IPS DF 4.7 (cell line): ENCODE measurements around the gene RAB5B.
A peak's percentile ranks its signal among the peaks of the same experiment; 100 is the strongest.
"Not testable (repeated sequence)": the region's sequence is repeated elsewhere in the genome, so short reads cannot be mapped to it uniquely, and the experiment has no call there.

Source experiments
- DNase-seq: peaks from one replicate; pipeline ENCODE4 v3.0.0-alpha.2; 2013; ENCODE audit warnings: low spot score; ENCODE audit errors: extremely low read depth

RAB5B gene

DNA sequence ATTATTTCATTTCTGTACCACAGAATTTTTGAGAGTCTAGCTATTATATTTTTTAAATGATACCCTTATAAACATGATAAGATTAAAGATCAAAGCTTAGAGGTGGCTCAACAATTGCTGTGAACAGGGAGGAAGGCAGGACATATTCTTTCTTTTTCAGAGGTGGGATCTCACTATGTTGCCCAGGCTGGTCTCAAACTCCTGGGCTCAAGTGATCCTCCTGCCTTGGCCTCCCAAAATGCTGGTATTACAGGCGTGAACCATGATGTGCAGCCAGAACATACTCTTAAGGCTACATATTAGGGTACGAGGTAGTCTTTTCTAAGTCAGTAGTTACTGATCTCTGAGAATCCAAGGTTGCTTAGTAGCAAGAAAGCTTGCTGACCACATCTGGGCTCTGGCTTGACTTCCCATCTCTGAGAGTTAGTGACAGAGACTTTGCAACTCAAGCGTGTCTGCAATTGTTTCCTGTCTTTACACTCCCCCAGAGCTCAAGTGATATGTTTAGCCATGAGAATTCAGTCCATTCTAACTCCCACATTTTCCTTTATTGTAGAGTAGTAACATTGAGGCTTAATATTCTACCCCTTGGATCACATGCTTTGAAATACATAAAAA lies 8.6 kb downstream of the RAB5B start:
- no peak for DNase-seq

DNA sequence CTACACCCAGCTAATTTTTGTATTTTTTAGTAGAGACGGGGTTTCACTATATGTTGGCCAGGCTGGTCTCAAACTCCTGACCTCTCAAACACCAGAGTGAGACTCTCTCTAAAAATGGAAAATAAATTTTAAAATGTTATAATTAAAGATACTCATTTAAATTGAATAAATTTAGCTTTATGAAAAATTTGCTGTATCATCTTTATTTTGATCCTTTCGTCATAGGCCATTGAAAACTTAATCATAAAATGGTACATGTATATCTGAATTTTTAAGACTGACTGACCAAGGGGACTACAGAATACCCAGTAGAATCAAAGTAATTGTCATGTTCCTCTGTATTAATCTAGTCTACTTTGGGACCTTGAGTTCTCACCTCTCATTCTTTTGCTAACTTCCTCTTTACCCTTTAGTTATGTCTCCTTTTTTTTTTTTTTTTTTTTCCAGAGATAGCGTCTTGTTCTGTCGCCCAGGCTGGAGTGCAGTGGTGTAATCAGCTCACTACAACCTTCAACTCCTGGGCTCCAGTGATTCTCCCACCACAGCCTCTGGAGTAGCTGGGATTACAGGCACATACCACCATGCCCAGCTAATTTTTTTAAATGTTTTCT lies 9.5 kb downstream of the RAB5B start:
- no peak for DNase-seq

DNA sequence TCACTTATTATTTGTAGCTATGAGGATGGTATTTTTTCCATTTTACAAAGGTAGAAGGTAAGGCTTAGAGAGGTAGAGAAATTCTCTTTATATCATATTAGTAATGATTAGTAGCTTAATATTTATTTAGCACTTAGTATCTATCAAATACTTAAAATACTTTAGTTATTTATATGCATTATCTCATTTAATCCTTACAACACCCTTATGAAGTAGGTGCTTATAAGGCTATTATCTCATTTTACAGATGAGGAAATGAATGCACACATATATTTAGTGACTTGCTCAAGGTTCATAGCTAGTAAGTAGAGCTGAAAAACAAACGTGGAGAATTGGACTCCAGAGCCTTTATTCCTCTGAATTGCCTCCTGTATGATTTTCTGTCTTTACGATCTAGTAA lies 11.0 kb downstream of the RAB5B start:
- no peak for DNase-seq

DNA sequence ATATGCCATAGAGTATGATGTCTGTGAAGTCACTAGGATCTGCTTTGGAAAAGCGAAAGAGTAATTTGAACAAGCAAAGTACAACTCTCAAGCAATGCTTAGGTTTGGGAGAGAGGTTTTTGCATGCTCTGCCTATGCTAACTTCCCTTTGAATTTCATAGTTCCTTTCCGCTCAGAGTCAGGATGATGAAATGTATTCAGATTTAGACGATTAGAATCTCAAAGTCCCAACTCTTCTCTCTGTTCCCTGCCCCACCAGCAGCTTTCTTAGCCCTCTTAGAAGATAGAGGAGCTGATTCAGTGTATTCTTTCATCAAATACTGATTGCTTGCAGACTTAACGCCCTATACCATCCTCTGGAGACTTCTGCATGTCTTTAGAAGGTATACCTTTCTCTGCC lies 11.5 kb downstream of the RAB5B start:
- DNase-seq: no peak

DNA sequence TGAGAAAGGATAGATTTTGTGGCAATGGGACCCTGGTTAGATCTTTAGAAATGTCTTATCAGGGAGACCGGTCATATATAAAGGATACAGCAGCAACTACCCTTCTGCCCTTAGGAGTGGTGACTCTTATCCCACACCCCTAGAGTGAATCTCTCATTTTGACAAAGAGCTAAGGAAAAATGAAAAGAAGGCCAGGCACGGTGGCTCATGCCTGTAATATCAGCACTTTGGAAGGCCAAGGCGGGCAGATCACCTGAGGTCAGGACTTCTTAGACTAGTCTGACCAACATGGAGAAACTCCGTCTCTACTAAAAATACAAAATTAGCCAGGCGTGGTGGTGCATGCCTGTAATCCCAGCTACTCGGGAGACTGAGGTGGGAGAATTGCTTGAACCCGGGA lies 12.1 kb downstream of the RAB5B start:
- DNase-seq: not testable (repeated sequence)

DNA sequence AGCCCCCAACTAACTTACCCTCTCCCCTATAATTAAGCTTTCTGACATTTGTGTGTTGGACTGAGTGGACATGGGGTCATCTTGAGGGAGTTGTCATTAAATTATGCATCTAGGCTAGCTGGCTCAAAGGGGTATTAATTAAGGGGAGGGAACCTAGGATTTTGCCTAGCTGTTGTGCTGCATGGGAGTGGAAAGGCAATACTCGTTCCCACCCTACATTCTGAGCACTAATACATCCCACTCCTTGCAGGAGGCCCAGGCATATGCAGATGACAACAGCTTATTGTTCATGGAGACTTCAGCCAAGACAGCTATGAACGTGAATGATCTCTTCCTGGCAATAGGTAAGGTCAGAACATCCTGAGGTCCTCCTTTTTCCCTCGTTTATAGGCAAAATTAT lies 17.2 kb downstream of the RAB5B start:
- no peak for DNase-seq

DNA sequence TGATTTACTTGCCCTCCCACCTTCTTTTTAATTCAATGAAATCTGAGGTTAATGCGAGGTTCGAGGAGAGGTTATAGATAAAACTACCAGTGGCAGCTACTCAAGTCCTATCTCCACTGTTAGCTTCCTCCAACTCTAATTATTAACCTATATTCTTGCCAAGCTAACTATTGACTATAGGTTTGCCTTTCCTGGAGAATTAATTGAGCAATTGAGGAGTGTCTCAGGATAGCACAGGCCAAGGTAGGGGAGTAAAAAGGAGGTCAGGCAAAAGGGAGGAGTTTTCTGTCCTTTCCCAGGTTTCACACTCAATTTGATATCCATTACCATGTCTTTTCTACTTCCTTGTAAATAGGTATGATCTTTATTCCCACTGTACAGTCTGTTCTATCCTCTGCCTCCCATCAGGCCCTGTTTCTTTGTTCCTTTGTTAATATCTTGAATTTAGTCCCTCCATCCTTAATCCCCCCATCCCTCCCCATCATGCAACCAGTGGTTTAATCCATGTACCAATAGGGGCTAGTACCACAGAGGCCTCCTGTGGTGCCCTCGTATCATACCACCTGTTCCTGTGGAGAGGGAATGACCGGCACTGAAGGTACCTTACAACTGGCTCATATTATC lies 19.5 kb downstream of the RAB5B start:
- no peak for DNase-seq

DNA sequence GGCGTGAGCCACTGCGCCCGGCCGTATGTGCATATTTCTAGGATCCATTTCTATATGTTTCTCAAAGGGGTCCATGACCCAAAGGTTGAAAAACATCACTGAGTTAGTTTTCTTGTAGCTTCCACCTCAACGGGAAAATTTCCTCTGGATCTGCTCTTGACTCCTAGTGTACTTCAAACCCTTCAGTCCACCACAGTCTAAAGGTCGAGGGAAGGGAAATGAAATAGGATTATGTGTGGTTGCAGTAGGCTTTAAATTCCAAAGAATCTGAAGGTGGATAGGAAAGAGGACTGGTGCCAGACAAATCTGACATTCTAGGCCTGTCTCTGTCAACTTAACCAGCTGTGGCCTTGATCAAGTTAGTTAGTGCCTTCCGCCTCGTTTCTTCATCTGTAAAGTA lies 21.5 kb downstream of the RAB5B start:
- no peak for DNase-seq

DNA sequence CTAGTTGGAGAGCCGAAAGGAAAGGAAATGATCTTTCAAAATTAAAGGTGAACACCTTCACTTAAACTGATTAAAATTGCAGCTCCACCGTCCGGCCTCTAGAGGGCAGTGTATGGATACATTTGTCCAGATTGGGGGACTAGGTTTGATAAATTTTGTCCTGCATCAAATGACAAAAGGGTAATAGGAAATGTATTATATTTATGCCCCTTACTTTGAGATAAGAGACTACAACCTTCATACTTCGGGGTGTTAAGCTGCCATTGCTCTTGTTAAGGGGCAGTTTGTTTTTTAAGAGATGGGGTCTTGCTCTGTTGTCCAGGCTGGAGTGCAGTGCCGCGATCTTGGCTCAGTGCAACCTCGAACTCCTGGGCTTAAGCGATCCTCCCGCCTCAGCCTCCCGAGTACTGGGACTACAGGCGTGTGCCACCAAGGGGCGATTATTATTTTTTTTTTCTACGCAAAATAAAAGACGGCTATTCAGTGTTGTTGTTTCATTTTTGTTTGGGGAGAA lies 22.4 kb downstream of the RAB5B start:
- no peak for DNase-seq

DNA sequence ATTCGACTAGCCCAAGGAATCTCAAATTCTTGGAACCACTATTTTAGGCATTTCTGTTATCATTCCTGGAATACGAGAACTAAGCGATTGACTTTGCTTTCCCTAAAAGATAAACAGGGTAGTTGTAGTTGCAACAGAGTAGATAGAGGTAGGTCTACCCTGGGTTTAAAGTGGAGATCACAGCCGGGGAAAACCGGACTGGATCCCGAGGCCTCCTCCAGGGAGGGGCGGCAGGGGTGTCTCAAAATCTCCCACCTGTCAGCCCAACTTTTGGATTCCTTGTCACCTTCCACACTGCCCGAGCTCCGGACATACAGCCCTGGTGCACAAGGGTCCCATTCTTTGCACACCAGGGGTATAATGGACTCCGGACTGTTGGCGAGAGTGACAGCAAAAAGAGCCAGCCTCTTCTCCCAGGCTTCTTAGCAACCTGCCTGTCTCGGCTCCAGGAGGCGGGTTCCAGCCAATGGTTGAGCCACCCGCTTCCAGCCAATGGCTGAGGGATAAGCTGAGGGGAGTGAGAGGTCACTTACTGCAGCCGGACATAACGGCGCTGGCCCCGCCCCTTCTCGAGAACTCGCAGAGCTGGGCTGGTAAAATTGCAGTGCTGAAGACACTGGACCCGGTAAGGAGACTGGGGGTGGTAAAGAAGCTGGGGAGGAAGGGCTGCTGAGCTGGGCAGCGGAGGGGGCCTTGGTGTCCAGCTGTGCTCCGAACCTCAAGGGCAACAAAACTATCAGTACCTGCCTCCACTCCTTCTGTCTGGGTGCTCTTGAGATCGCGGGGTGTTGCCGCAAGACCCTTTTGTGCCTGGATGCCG lies 23.0 kb downstream of the RAB5B start, which contains the start of gene SUOX:
Gene SUOX, plus strand, starts transcription at position 562 of the 820 bp plus-strand sequence. CDS start 4,946 bp downstream, outside the sequence.
- DNase-seq: peak; percentile 95

DNA sequence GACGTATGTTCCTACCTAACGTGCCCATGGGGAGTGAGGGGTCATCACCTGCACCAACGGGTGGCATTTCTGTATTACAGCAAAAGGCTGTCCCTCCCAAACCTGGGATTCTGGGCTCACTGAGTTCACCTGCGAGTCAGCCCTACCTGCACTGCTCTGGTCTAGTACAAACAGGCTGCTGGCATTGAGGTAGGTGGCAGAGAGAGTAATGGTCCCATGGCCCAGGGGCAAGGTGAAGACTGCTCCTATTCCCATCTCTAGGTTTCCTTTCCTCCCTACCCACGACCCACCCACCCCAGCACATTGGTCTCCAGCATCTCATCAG lies 23.6 kb downstream of the RAB5B start:
- no peak for DNase-seq

DNA sequence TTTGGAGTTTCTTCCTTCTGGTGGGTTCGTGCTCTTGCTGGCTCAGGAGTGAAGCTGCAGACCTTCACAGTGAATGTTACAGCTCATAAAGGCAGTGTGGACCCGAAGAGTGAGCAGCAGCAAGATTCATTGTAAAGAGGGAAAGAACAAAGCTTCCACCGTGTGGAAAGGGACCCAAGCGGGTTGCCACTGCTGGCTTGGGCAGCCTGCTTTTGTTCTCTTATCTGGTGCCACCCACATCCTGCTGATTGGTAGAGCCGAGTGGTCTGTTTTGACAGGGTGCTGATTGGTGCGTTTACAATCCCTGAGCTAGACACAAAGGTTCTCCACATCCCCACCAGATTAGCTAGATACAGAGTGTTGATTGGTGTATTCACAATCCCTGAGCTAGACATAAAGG lies 25.6 kb downstream of the RAB5B start:
- DNase-seq: not testable (repeated sequence)

DNA sequence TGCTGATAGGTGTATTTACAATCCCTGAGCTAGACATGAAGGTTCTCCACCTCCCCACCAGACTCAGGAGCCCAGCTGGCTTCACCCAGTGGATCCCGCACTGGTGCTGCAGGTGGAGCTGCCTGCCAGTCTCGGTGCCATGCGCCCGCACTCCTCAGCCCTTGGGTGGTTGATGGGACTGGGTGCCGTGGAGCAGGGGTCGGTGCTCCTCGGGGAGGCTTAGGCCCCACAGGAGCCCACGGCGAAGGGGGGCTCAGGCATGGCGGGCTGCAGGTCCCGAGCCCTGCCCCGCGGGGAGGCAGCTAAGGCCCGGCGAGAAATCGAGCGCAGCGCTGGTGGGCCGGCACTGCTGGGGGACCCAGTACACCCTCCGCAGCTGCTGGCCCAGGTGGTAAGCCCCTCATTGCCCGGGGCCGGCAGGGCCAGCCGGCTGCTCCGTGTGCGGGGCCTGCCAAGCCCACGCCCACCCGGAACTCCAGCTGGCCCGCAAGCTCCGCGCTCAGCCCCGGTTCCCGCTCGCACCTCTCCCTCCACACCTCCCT lies 26.2 kb downstream of the RAB5B start:
- DNase-seq: not testable (repeated sequence)

DNA sequence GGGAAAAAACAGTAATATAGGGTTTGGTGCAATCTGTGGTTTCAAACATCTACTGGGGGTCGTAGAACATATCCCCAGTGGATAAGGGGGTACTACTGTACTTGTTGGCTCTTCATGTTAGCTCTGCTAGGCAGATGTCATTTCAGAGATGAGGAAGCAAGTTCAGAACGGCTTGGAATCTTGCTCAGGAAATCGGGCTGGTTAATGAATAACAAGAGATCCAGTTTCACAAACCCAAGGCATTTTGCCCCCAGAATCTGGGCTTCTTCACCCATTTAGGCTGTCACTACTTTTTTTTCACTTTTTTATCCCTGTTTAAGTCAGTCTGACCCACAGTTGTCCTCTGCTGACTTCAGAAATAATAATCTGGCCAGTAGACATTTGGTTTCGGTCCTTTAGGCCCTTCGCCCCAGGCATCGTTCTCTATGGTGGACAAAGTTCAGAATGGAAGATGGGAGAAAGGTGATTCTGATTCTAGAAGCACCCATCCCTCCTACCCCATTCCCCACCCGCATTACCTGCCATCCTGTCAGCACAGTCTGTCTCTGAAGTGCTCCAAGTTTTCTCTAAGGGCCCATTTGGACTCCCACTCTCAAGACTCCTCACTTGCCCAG lies 27.7 kb downstream of the RAB5B start:
- DNase-seq: no peak

DNA sequence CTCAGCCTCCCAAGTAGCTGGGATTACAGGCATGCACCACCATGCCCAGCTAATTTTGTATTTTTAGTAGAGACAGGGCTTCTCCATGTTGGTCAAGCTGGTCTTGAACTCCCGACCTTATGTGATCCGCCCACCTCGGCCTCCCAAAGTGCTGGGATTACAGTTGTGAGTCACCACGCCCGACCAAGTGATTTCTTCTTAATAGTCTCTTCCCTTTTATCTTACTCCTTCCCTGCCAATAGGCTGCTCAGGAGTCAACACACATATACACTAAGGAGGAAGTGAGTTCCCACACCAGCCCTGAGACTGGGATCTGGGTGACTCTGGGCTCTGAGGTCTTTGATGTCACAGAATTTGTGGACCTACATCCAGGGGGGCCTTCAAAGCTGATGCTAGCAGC lies 29.5 kb downstream of the RAB5B start:
- DNase-seq: not testable (repeated sequence)

DNA sequence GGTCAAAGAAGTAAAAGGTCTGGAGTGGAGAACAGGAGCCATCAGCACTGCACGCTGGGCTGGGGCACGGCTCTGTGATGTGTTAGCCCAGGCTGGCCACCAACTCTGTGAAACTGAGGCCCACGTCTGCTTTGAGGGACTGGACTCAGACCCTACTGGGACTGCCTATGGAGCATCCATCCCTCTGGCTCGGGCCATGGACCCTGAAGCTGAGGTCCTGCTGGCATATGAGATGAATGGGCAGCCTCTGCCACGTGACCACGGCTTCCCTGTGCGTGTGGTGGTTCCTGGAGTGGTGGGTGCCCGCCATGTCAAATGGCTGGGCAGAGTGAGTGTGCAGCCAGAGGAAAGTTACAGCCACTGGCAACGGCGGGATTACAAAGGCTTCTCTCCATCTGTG lies 30.3 kb downstream of the RAB5B start:
- DNase-seq: no peak

DNA sequence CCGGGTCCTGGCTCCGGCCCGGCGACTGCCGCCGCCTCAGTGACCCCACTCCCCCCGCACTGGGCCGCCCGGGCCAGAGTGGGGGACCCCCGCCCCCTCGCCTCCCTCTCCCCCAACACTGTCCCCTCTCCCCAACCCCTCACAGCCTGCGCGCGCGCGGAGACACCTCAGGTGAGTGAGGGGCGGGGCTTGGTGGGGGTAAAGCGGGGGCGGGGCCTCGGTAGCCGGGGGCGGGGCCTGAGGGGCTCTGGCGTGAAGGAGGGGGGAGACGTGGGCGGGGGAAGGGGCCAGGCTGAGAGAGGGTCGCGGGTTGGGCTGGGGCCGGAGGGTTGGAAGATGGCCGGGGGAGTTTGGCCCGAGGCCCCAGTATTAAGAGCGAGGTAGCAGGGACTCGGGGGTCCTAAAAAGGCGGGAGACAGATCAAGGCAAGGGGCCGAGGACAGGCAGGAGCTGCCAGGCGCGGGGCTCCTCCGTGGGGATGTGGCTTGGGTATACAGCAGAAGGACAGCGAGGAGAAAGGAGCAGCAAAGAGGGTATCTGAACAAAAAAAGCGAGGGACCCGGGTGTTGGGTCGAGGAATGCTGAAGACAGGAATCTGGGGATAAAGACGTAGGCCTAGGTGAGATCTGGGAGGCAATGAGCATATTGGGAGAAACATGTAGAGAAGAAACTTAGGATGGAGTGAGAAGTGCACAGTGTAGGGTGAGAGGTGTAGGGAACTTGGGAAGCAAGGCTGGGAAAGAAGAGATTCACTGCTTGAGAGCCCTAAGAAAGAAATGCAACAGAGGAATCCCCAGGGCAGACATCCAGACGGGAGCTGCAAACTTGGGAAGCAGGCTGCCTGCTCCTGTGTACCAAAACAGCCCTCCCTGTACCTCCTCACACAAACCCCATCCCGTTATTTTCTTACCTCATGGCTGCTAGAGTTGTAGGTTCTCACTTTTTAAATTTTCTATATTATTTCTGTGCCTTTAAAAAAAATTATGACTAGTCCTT lies 34.0 kb downstream of the RAB5B start:
- no peak for DNase-seq

DNA sequence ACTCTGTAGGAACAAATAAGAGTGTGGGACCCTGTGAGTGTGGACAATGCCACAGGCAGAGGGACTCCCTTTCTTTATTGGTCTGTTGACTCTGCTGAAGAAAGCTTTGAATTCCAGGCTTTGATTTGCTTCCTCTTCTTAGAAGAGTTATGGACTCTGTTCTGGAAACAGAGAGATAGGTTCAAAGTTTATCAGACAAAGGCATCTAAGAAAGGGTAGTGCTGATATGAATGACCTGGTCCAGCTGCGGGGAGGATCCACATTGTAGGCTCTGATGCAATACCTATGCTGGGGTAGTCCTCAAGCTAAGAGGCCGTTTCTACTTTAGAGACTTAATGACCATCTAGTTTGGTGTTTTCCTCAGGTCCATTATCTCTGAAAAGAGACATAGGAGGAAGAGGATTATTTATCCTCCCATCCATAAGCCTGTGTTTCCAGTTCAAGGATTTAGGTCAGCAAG lies 36.3 kb downstream of the RAB5B start:
- DNase-seq: no peak

DNA sequence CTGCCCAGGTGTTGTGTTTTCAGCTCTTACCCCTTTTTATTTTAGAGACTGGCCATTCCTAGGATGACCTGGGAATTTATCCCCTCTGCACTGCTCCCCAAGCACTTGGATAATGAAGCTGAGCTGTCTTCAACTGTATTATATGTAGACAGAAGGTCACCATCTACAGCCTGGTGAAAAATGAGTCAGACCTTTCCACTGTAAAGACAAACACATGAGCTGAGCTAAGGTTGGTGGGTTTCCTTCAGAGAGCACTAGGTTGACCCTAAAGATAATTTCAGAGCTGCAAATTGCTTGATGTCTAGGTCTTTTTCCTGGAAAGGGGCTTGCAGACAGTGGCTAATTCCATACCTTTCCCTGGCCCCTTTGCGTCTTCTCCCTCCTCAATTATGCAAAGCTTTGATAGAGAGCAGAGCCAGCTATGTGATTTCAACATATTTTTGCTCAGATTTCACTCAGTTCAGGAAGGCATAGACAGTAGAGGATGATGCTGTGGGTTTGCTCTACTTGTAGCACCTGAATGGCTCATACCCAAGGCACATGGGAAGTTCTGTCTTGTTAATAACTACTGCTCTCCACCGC lies 37.7 kb downstream of the RAB5B start:
- DNase-seq: no peak

DNA sequence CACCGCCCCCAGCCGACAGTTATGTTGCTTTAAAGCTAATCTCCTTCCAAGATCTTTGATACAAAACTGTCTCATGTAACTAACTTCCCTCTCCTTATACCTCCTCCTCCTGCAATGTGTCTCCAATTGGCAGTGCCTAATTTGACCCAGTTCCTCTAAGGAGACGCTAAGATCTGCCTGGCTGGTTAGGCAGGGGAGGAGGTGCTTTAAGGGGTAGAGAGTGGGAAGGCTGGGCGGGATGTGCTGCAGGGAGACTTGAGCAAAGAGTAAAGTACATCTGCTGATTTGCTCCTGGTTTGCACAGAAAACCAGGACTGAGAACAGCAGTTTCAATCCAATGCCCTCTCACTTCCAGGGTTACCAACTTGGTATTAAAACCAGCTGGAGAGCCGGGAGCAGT lies 39.6 kb downstream of the RAB5B start:
- no peak for DNase-seq
